ENCODE measurements around the gene FAM169A.
"Not testable (repeated sequence)": the region's sequence is repeated elsewhere in the genome, so short reads cannot be mapped to it uniquely, and the experiment has no call there.

- not testable (repeated sequence) for TF ChIP-seq CTCF (IDR thresholded peaks at IDR 0.05; ENCODE audit: poor library complexity, severe bottlenecking); TAF1 (IDR thresholded peaks at IDR 0.05; ENCODE audit: low read depth); EP300 (conservative IDR thresholded peaks at IDR 0.05; ENCODE audit: poor library complexity, severe bottlenecking); POLR2AphosphoS5 (IDR thresholded peaks at IDR 0.05); EZH2 (IDR thresholded peaks at IDR 0.05; ENCODE audit: borderline replicate concordance, insufficient read depth, low read length, poor library complexity, severe bottlenecking)
These were observed 9.2 kb downstream of the FAM169A start for GRCh38 chr5:74856975-74857374.
